Measurements from ENCODE around the gene AHCY. TPM values are rescaled to one million over a fixed set of nuclear protein-coding genes. Genes with fewer than 3 reads are reported as not detected.
"Not testable (repeated sequence)": the region's sequence is repeated elsewhere in the genome, so short reads cannot be mapped to it uniquely, and the experiment has no call there.

AHCY gene
- total RNA-seq, 4 donors from 2014 or later, result 53.8 to 82.7 (median 73.3) TPM

GRCh38 chr20:34242879-34243278, 60.3 kb downstream of the AHCY start:
- Histone ChIP-seq H3K9me3 (no peaks in the 10 kb centered on the region), H3K36me3 (no peaks in the 10 kb centered on the region), H3K4me3 (no peak overlapping the region), H3K27me3 (no peaks in the 10 kb centered on the region), H3K27ac (no peak overlapping the region), H3K4me1 (no peaks in the 10 kb centered on the region)
- TF ChIP-seq POLR2A (IDR thresholded peaks at IDR 0.05) (no peak), CTCF (IDR thresholded peaks at IDR 0.05) (no peak)
- intact Hi-C loops (cut with DNase I; ENCODE audit: low total_unique reads), result no loop called here
- DNase-seq, result no peak

- intact Hi-C loops (cut with DNase I; ENCODE audit: low total_unique reads); H3K4me1 ChIP-seq; H3K27ac ChIP-seq; DNase-seq; H3K4me3 ChIP-seq; H3K9me3 ChIP-seq; H3K36me3 ChIP-seq; H3K27me3 ChIP-seq: not testable (repeated sequence)
These were observed 61.1 kb downstream of the AHCY start for GRCh38 chr20:34242015-34242414.

- intact Hi-C loops (cut with DNase I; ENCODE audit: low total_unique reads), result no loop called here
- H3K27ac ChIP-seq, result no peak within 1 kb of the TSS
- no peak for TF ChIP-seq CTCF (IDR thresholded peaks at IDR 0.05)
- TF ChIP-seq POLR2A (IDR thresholded peaks at IDR 0.05), result no peak
- H3K36me3 ChIP-seq, result no peaks in the 10 kb centered on the region
- no peak within 1 kb of the TSS for H3K4me3 ChIP-seq
- H3K27me3 ChIP-seq, result no peaks in the 10 kb centered on the region
- no peak for DNase-seq
- H3K9me3 ChIP-seq, result peaks cover 2 to 6% of the 10 kb centered on the region in 2 donors
- H3K4me1 ChIP-seq, result no peaks in the 10 kb centered on the region
These were observed 62.2 kb downstream of the AHCY start, which contains the start of gene ASIP for GRCh38 chr20:34240693-34241615. ASIP (plus strand) TSS chr20:34241423; CDS start chr20:34260375, 18,952 bp downstream.

- no peaks in the 10 kb centered on the region for H3K27me3 ChIP-seq
- no peak overlapping the region for H3K4me3 ChIP-seq
- no peak overlapping the region for H3K27ac ChIP-seq
- no peak for DNase-seq
- TF ChIP-seq POLR2A (IDR thresholded peaks at IDR 0.05) (no peak), CTCF (IDR thresholded peaks at IDR 0.05) (no peak)
- H3K36me3 ChIP-seq, result no peaks in the 10 kb centered on the region
- H3K9me3 ChIP-seq, result peaks cover 2 to 6% of the 10 kb centered on the region in 2 donors
- H3K4me1 ChIP-seq, result no peaks in the 10 kb centered on the region
- intact Hi-C loops (cut with DNase I; ENCODE audit: low total_unique reads), result no loop called here
These were observed 63.0 kb downstream of the AHCY start for GRCh38 chr20:34240121-34240520.

- TF ChIP-seq CTCF (IDR thresholded peaks at IDR 0.05) (no peak), POLR2A (IDR thresholded peaks at IDR 0.05) (no peak)
- Histone ChIP-seq H3K4me1 (no peaks in the 10 kb centered on the region), H3K4me3 (no peak overlapping the region), H3K36me3 (no peaks in the 10 kb centered on the region), H3K9me3 (peaks cover 2 to 6% of the 10 kb centered on the region in 2 donors), H3K27me3 (no peaks in the 10 kb centered on the region), H3K27ac (no peak overlapping the region)
- no peak for DNase-seq
- intact Hi-C loops (cut with DNase I; ENCODE audit: low total_unique reads), result no loop called here
These were observed 65.2 kb downstream of the AHCY start for GRCh38 chr20:34237942-34238341.

Measured in uterus (tissue), 4 donors.